ENCODE data around the gene GOLGA3.

GOLGA3 gene

DNA sequence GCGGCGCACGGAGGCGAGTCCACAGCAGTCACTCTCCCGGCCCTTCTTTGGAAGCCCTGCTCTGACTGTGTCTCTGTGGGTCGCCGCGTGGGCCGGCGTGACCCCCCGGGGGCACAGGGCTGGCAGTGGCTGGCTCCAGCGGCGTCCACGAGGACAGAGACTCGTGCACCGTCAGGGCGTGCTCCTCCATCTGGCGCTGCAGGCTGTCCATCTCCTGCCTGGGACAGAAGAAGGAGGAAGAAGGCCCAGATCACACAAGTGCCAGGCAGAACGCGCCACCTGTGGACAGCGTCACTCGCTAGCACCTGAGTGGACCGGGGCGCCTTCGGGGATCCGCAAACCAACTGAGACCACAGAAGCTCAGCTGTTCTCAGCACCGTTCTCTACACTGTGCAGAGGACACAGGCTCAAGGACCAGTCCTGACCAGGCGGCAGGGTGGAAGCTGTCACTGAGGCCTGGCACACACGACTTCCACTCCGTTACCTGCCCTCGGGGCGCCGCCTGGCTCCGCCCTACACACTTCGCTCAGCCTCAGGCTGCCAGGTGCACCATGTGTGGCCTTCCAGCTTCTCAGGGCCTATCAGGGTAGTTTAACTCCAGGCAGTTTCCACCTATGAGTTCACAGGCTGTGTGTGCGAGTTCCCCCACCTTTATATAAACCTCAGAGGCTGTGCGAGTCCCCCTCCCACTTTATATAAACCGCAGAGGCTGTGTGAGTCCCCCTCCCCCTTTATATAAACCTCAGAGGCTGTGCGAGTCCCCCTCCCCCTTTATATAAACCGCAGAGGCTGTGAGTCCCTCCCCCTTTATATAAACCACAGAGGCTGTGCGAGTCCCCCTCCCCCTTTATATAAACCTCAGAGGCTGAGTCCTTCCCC is 55.4 kb downstream of the GOLGA3 start:
- FAIRE-seq = no peak
- TF ChIP-seq, protein P1, sequence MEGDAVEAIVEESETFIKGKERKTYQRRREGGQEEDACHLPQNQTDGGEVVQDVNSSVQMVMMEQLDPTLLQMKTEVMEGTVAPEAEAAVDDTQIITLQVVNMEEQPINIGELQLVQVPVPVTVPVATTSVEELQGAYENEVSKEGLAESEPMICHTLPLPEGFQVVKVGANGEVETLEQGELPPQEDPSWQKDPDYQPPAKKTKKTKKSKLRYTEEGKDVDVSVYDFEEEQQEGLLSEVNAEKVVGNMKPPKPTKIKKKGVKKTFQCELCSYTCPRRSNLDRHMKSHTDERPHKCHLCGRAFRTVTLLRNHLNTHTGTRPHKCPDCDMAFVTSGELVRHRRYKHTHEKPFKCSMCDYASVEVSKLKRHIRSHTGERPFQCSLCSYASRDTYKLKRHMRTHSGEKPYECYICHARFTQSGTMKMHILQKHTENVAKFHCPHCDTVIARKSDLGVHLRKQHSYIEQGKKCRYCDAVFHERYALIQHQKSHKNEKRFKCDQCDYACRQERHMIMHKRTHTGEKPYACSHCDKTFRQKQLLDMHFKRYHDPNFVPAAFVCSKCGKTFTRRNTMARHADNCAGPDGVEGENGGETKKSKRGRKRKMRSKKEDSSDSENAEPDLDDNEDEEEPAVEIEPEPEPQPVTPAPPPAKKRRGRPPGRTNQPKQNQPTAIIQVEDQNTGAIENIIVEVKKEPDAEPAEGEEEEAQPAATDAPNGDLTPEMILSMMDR (IDR thresholded peaks at IDR 0.05; ENCODE audit: insufficient read depth, missing control alignments) = no peak
- no peak for DNase-seq (ENCODE audit: insufficient read length, low spot score)

DNA sequence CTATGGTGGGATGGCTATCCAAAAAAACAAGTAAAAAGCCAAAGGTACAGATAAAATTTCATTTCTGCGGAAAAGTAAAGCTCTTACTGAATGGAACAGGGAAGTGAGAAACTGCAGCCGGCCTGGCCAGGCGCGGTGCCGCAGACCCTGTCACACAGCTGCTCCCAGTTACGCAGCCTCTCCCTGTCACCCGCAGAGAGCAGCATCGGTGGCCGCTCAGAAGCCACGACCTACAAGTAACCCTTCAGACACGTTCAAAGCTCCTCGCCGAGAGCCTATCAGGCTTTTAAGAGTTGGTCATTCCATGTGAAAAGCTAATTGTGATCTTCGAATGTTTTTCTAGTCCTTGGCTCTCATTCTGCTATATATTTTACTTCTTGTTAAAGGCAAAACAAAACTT is 56.1 kb downstream of the GOLGA3 start:
- no peak for DNase-seq (ENCODE audit: insufficient read length, low spot score)
- TF ChIP-seq, protein P1 (IDR thresholded peaks at IDR 0.05; ENCODE audit: insufficient read depth, missing control alignments) = no peak
- FAIRE-seq = no peak

DNA sequence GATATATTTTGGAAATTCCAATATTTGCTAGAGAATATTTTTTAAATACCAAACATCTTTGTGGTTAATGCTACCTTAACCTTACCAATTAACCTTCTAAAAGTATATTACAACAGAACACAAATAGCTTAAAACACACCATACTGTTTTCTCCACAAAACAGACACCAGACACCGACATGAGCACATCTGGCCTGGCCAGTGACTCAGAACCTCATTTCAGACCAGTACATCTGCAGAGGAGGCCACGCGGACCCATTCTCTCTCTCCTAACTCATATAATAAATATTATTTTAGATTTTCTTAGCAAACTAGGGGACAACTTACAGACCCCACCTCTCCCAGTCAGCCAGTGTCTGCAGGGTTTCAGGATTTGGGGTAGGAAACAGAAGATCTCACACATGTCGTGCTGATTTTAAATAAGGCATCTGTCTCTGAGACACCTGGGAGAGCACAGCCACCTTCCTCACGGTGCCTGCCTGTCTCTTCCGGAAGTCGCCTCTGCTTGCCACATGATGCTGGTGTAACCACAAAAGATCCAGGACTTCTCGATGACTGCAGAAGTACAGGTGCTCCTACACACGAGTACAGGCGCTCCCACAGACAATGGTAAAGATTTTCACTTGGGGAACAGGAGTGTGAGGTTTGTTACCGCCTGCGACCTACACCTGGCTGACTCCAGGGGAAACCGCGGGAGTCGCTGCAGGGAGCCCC is 57.4 kb downstream of the GOLGA3 start:
- DNase-seq (ENCODE audit: insufficient read length, low spot score) (no peak), FAIRE-seq (no peak)
- TF ChIP-seq, protein P1 (IDR thresholded peaks at IDR 0.05; ENCODE audit: insufficient read depth, missing control alignments) = no peak

DNA sequence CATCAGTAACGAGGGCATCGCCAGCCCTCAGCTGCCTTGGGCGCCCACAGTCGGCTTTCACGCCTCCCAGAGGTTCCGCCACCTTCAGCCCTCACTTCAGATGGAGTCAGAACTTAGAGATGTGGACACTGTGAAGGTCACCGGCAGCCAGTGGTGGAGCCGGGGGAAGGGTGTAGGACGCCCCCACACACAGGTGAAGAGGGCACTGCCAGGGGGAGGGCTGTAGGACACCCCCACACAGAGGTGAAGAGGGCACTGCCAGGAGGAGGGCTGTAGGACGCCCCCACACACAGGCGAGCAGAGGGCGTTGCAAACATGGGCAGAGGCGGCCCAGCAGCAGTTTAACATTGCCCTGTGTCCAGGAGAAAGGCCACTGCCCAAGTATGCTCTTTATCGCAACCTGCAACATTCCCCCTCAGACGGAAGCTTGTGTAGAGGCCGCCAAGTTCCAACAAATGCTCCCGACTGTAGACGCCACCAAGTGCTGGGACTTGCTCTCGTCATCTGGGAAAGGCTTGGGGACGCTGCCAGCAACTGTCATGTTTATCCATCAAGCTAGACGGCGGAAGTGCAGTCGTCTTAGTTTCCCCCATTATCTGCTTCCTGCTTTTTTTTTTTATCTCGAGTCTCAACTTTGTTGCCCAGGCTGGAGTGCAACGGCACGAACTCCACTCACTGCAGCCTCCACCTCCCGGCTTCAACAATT is 62.1 kb downstream of the GOLGA3 start:
- no peak for FAIRE-seq
- TF ChIP-seq, protein P1 (IDR thresholded peaks at IDR 0.05; ENCODE audit: insufficient read depth, missing control alignments) = no peak
- no peak for DNase-seq (ENCODE audit: insufficient read length, low spot score)

DNA sequence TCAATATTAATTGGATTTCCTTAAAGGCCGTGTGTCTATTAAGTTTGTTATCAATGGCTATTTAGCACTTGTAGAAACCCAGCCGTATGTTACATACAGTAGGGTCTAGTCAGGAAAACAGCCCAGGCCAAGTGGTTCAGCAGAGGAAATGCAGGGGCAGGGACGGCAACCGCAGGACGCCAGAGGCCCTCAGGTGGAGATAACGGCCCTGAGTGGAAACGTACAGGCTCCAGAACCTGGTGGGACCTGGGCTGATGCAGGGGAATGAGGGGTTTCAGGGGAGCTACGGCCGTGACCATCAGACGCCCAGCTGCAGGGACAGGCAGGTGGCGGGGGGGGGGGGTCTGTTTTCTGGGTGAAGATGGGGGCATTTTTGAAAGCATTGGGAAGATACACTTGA is 63.3 kb downstream of the GOLGA3 start:
- FAIRE-seq (no peak), DNase-seq (ENCODE audit: insufficient read length, low spot score) (no peak)
- TF ChIP-seq, protein P1 (IDR thresholded peaks at IDR 0.05; ENCODE audit: insufficient read depth, missing control alignments) = no peak

DNA sequence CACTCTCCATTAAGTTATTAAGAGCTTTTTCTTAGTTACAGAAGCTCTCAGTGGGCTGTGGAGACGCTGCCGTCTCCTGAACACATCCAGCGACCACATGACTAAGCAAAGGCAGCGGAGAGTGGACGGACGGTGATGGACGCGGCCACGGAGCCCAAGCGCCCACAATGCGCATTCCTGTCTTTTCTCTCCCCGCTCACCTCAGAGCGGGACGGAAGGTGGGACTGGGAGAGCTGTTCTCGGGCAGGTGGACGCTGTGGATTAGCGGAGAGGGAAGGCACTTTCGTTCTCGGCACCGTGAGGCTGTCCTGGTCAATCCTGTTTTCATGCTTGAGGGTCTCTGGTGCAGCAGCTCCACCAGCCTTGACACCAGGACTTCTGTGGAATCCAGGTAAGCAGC is 64.4 kb downstream of the GOLGA3 start:
- TF ChIP-seq, protein P1 (IDR thresholded peaks at IDR 0.05; ENCODE audit: insufficient read depth, missing control alignments) = no peak
- no peak for DNase-seq (ENCODE audit: insufficient read length, low spot score)
- FAIRE-seq = no peak

Data from D721Med (cell line).